Nucleus accumbens (tissue), 56 donors: ENCODE measurements around the gene XYLB.
"Not testable (repeated sequence)": the region's sequence is repeated elsewhere in the genome, so short reads cannot be mapped to it uniquely, and the experiment has no call there.

ENCODE experiments used
- DNase-seq, 56 donors: peaks; one replicate each; lab custom pipeline; 2025; lab: John Stamatoyannopoulos, UW

Gene XYLB

DNA sequence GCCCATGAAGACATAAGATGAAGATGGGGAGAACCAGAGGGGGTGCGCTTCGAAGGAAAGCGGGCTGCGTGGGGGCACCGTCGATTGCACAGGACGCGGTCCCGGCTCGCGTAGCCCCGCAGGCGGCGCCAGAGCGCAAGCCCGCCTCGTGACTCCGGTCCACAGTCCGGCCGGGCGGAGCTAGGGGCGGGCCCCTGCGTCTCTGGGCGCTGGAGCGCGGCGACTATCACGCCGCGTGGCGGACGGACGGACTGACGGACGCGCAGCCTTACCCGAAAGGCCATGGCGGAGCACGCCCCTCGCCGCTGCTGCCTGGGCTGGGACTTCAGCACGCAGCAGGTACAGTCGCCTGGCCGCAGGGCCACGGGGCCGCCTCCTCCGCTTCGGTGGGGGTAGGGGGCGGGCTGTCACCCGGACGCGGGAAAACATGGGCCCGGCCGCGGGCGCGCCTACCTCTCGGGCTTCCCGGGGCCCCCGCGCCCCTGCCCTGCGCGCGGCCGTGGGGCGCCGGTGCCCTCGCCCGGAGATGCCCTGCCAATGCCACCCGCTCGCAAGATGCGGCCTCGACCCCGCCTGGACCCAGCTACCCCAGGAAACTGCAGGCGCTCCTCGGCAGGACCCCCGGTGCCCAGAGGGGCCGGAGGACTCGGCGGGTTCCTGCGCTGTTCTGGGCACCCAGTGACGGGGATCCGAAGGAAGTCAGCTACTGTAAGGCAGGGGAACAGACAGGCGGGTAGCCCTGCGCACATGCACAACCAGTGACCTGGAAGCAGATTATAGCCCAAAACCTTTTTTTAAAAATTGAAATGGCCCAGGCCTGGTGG is at the start of gene XYLB:
XYLB (plus strand) TSS at position 199 of the 824 bp plus-strand sequence; CDS start at position 283, 84 bp downstream.
- peak in 53 of 56 donors; percentile 13 to 87 (median 62) for DNase-seq

GRCh38 chr3:38297053-38297452 is 49.5 kb upstream of the XYLB start:
- not testable (repeated sequence) for DNase-seq

- DNase-seq: no peak
These were observed 49.0 kb upstream of the XYLB start for GRCh38 chr3:38297537-38297936.

DNA sequence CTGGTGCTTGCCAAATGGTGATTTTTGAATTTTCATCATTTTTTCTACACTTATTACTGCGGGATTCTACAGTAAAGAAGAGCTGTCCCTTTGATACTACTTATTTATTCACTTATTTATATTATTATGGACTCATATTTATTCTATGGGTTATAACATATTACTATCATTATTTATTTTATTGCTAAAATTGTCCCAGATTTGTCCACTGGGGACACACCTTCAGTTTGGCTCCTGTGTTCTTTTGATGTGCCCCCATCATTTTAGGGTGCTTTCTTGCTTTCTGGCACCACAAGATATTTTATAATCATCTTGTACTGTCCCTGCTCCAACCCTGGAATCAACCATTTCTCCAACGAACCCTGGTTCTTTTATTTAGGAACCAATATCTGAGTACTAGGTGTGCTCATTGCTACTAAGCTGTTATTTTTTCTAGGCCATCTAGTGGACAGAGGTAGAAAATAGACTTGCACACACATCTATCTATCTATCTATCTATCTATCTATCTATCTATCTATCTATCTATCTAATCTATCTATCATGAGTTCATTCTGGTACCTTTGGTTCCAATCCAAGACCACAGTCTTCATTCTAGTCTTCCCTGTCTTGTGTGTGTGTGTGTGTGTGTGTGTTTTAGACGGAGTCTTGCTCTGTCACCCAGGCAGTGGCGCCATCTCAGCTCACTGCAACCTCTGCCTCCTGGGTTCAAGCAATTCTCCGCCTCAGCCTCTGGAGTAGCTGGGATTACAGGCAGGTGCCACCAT is 48.5 kb upstream of the XYLB start:
- no peak for DNase-seq

- DNase-seq: no peak
These were observed 39.6 kb upstream of the XYLB start for GRCh38 chr3:38306941-38307340.

DNA sequence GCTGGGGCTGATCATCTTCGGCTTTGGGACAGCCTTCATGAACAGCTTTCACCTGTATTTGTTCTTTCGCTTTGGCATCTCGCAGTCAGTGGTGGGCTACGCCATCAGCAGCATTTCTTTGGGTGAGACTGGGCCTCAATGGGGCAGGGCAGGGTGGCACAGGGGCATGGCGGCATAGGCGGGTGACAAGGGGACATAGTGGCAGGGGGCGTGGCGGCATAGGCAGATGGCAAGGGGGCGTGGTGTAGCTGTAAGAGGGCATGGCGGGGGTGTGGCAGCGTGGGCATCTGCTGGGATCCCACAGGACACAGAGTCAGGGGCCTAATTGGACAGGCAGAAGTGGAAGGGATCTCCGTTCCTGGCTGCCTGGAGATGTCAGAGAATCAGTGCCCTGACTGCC is 39.0 kb upstream of the XYLB start:
- no peak for DNase-seq

- no peak for DNase-seq
These were observed 38.1 kb upstream of the XYLB start for GRCh38 chr3:38308456-38308855.

- no peak for DNase-seq
These were observed 35.1 kb upstream of the XYLB start for GRCh38 chr3:38311476-38311875.

DNA sequence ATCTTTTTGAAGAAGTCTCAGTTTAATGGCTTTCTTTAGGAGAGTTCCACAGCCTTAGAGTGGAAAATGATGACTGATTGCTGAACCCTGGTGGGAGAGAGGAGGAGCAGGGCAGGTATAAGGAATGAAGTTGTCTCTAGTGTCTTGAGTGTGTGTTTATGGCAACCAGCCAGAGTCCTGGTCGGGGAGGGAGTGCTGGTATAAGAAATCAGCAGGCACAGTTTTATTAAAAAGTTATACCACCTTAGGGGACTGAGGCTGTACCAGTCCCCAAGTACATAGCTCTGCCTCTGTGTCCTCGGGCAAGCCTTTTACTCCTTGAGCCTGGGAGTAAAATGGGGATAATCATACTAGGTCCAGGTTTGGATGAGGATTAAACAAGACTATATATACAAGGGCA is 34.6 kb upstream of the XYLB start:
- DNase-seq: no peak

DNA sequence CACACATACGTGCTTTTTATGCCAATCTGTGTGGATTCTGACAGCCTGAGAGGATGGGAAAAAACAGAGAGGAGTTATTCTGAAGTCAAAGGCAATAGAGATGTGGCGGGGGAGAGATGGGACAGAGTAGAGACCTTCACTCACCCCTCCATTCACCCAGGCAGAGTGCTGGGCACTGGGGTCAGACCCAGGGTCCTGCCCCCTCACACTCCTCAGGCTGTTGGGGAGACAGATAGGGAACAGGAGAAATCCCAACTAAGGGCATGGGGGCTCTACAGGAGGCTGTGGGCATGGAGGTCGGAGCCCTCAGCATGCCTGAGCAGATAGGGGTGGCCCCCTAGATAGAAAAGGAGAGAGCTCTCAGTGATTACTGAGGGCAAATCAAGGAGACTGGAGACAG is 34.2 kb upstream of the XYLB start:
- no peak for DNase-seq

GRCh38 chr3:38313263-38313662 is 33.3 kb upstream of the XYLB start:
- no peak for DNase-seq

DNA sequence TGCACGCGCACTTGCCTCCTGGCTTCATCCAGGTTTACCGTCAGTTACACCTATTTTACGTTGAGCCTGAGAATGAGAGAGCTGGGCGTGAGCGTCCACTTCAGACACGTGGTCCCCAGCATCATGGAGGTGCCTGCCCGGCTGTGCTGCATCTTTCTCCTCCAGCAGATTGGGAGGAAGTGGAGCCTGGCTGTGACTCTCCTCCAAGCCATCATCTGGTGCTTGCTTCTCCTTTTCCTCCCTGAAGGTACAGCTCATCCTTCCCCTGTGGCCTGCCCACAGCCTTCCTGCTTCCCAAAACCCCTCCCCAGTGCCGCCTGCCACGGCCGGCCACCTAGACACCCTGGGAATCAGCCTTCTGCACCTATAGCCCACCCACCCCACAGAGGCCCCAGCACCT is 32.9 kb upstream of the XYLB start:
- DNase-seq: no peak

GRCh38 chr3:38314112-38314763 is 32.3 kb upstream of the XYLB start:
- no peak for DNase-seq

- no peak for DNase-seq
These were observed 31.7 kb upstream of the XYLB start for GRCh38 chr3:38314764-38315487.

DNA sequence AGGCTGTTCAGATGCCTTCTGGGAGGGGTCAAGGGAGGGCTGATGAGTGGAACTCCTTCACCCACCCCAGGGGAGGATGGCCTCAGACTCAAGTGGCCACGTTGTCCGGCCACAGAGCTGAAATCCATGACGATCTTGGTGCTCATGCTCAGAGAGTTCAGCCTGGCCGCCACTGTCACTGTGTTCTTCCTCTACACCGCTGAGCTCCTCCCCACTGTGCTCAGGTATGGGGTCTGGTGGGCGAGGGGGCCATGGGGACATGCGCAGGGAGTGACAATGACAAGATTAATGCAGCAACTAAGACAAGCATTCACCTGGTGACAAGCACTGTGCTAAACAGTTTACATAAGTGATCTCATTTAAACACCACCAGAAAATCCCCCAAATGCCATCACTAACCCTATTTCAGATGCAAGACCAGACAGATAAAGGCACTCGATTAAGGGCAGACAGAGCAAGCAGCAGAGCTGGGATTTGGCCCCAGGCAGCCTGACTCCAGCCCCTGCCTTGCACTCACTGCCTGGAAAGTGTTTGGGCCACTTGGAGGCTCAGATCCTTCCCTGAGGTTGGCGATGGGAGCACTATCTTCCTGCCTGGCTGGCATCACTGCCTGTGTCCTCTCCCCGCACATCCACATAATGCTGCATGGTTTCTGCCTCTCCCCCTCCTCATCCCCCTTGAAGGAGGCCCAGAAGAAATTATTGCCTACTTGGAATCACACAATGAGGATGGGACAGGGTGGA is 30.9 kb upstream of the XYLB start:
- no peak for DNase-seq

DNA sequence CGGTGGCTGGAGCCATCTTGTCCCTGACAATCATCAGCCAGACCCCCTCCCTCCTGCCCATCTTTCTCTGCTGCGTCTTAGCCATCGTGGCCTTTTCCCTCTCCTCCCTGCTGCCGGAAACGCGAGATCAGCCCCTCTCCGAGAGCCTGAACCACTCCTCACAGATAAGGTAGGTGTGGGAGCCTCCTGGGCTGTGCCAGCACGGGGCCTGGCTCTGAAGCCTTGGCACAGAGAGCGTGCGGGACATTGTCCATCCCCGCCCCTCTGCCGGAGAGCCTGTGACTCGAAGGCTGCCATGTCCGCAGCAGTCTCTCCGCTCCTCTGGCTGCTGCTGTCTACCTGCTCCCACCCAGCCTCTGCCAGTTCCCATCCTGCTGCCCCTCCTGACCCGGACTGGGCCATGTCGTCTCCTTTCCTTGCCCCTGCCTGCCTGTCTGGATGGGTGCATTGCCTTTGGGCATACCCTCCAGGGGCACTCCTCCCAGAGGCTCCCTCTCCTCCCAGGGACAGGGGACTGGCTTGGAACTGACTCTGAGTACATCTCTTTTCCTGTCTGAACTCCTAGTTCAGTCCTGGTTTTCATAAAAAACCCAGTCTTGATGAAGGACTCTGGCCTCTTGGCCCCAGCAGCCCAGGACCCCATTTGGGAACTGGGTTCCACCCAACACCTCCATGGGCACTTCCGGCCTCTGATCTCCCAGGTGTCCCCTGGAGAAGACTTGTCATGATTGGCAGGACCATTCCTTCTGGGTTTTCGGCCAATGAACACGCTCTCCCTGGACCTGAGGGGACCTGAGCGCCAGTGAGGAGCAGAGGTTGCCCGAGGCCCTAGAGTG is 30.0 kb upstream of the XYLB start:
- no peak for DNase-seq

DNA sequence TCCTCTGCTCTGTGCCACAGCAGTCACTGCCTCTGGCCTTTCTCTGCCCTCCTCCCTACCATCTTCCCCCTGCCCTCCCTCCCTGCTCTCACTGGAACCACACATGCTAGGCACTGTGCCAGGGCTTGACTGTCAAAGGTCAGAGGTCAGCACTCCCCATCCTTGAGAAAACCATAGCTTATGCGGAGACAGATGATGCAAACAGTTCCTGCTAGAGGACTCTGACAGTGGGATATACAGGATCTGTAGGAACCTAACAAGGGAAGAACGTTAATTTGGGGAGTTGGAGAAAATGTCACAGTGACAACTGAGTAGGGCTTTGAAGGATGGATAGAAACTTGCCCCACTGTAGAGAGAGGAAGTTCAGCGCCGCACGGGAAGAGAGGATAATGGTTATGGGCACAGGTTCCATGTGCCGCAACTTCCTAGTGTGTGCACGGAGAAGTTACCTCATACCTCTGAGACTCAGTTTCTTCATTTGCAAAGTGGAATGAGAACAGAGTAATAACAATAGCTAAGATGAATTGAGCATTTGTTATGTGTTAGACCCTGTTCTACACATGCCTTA is 29.3 kb upstream of the XYLB start:
- DNase-seq: no peak

- DNase-seq: no peak
These were observed 27.6 kb upstream of the XYLB start for GRCh38 chr3:38318766-38319671.
